CD8-positive, alpha-beta memory T cell (primary cell): Measurements from ENCODE around the gene ZFPM1. TPM values are rescaled to one million over a fixed set of nuclear protein-coding genes. Genes with fewer than 3 reads are reported as not detected.

Source experiments
- CTCF ChIA-PET: fragments of 350-600 bp; sonication (Branson Sonifier 250); formaldehyde crosslinking; loops from one replicate; lab custom pipeline; 2021; ENCODE audit warnings: antibody characterized with exemption; lab: Charles Lee
- POLR2A ChIA-PET: fragments of 350-600 bp; sonication (Branson Sonifier 250); formaldehyde crosslinking; loops from one replicate; lab custom pipeline; 2021; ENCODE audit warnings: antibody characterized with exemption; lab: Charles Lee
- DNase-seq, 5 donors: peaks; one replicate each; pipeline versions ENCODE4 v3.0.0 to v3.0.0-alpha.2; 2020 to 2022; ENCODE audit warnings: mixed read lengths in 1 of 5
- H3K27ac ChIP-seq: one replicate; pipeline ENCODE4 v1.7.0; 2013; ENCODE audit warnings: low read depth, mild to moderate bottlenecking, low read length, moderate library complexity
- H3K27me3 ChIP-seq: 2 replicates; pipeline ENCODE4 v1.7.0; 2013; ENCODE audit warnings: low read length, mild to moderate bottlenecking; ENCODE audit not compliant: insufficient read depth, poor library complexity, severe bottlenecking
- H3K36me3 ChIP-seq: 2 replicates; pipeline ENCODE4 v1.7.0; 2013; ENCODE audit warnings: mild to moderate bottlenecking, low read length, moderate library complexity; ENCODE audit not compliant: insufficient read depth
- H3K4me1 ChIP-seq: 2 replicates; pipeline ENCODE4 v1.7.0; 2013; ENCODE audit warnings: mild to moderate bottlenecking, low read length, moderate library complexity; ENCODE audit not compliant: insufficient read depth
- H3K4me3 ChIP-seq: 2 replicates; pipeline ENCODE4 v1.7.0; 2013; ENCODE audit warnings: mild to moderate bottlenecking, low read length
- H3K9me3 ChIP-seq: 2 replicates; pipeline ENCODE4 v1.7.0; 2013; ENCODE audit warnings: mild to moderate bottlenecking, low read length
- H3K27ac Mint-ChIP-seq, 8 donors: one replicate each; pipeline ENCODE4 v1.8.0; 2020 to 2021; ENCODE audit warnings: mixed read lengths in 8 of 8, mild to moderate bottlenecking in 6 of 8, inconsistent platforms in 3 of 8, moderate library complexity in 3 of 8
- H3K27me3 Mint-ChIP-seq, 2 donors: one replicate each; pipeline ENCODE4 v1.8.0; 2020 to 2021; ENCODE audit warnings: mixed read lengths in 2 of 2, mild to moderate bottlenecking in 1 of 2, moderate library complexity in 1 of 2
- H3K36me3 Mint-ChIP-seq, 3 donors: one replicate each; pipeline ENCODE4 v1.8.0; 2020 to 2021; ENCODE audit warnings: mixed read lengths in 3 of 3, inconsistent platforms in 1 of 3, mild to moderate bottlenecking in 1 of 3
- H3K4me1 Mint-ChIP-seq, 3 donors: one replicate each; pipeline ENCODE4 v1.8.0; 2020 to 2021; ENCODE audit warnings: mixed read lengths in 3 of 3, inconsistent platforms in 1 of 3, mild to moderate bottlenecking in 1 of 3
- H3K4me3 Mint-ChIP-seq, 7 donors: one replicate each; pipeline ENCODE4 v1.8.0; 2020 to 2021; ENCODE audit warnings: mixed read lengths in 7 of 7, mild to moderate bottlenecking in 6 of 7, moderate library complexity in 4 of 7, inconsistent platforms in 2 of 7
- H3K9me3 Mint-ChIP-seq, 5 donors: one replicate each; pipeline ENCODE4 v1.8.0; 2020 to 2022; ENCODE audit warnings: mixed read lengths in 5 of 5, mild to moderate bottlenecking in 3 of 5, moderate library complexity in 2 of 5, inconsistent platforms in 1 of 5
- polyA plus RNA-seq: library from polyadenylated mRNA; unstranded; fragments of 300-500 nt; fragmentation: Illumina TruSeq; gene quantifications from one replicate; pipeline ENCODE4 v1.2.3, GENCODE V29; 2021
- total RNA-seq, 2 experiments: library from RNA; stranded (reverse); gene quantifications; one replicate each; pipeline ENCODE4 v1.2.3, GENCODE V29; 2021

Gene ZFPM1
- total and polyA plus RNA-seq, 3 experiments from 2014 or later = 0.71 to 16.7 (median 15.5) TPM

DNA sequence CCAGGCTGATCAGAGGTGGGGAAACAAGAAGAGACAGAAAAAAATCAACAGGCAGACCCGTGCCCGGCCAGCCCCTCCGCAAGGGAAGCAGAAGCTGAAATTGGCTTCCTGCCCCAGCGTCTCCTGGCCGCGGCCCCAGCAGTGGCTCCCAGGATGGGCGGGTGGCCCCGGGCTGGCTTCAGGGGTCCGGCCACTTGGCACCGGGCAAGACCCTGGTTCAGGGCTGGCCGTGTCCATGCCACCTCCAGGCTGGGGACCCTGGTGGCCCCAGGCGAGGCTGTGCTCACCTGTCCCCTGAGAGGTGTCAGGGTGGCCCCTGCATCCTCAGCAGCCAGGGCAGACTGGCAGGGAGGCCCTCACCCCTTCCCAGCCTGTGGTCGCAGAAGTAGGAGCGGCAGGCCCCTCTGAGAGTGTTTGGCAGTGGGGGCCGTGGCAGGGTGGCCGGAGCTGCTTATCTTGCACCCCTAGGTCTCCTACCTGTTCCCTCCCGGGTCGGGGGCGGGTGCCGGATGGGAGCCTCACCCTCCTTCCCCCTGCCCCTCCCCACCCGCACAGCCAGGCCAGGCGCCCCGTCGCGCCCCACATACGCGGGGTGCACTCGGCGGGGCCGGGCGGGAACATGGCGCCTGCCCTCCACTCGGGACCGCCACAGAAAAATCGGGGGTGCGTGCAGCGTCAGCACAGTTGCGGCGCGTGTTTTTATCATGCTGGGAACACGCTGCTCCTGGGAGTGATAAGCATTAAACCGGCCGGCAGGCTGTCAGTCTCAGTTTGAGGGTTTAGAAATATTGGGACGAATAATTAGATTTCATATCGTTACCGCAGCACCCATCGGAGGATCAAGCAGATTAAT lies 70.5 kb downstream of the ZFPM1 start:
- Mint-ChIP-seq H3K27ac (peak overlapping the region in 1 of 8 donors; percentile 64), H3K4me3 (no peak overlapping the region)
- no peaks in the 10 kb centered on the region for H3K9me3 ChIP-seq

GRCh38 chr16:88524274-88524972 lies 71.3 kb downstream of the ZFPM1 start:
- H3K27ac Mint-ChIP-seq = peak overlapping the region in 2 of 8 donors; percentile 63 to 66
- no peak overlapping the region for H3K4me3 ChIP-seq
- H3K4me3 Mint-ChIP-seq = no peak overlapping the region
- H3K9me3 ChIP-seq = no peaks in the 10 kb centered on the region
- H3K27ac ChIP-seq = no peak overlapping the region
- peaks cover 0 to 8% (median 0%) of the 10 kb centered on the region in 3 donors for H3K36me3 Mint-ChIP-seq
- H3K36me3 ChIP-seq = no peaks in the 10 kb centered on the region
- POLR2A ChIA-PET = no interaction called here
- H3K9me3 Mint-ChIP-seq = peaks cover 0 to 2% (median 0%) of the 10 kb centered on the region in 5 donors
- H3K27me3 Mint-ChIP-seq = peaks cover 0 to 1% of the 10 kb centered on the region in 2 donors
- DNase-seq = no peak
- no peaks in the 10 kb centered on the region for H3K27me3 ChIP-seq
- peaks cover 7% of the 10 kb centered on the region for H3K4me1 ChIP-seq
- H3K4me1 Mint-ChIP-seq = peaks cover 0 to 8% (median 3%) of the 10 kb centered on the region in 3 donors
- CTCF ChIA-PET = no interaction called here

More for the DNA sequence above, 70.5 kb downstream of the ZFPM1 start:
- H3K36me3 ChIP-seq = no peaks in the 10 kb centered on the region
- Mint-ChIP-seq H3K9me3 (peaks cover 0 to under 1% (median 0%) of the 10 kb centered on the region in 5 donors), H3K36me3 (peaks cover 0 to 4% (median 0%) of the 10 kb centered on the region in 3 donors), H3K27me3 (no peaks in the 10 kb centered on the region), H3K4me1 (peaks cover 0 to 8% (median 3%) of the 10 kb centered on the region in 3 donors)
- no peak overlapping the region for H3K4me3 ChIP-seq
- ChIA-PET CTCF (no interaction called here), POLR2A (no interaction called here)
- no peaks in the 10 kb centered on the region for H3K27me3 ChIP-seq
- H3K4me1 ChIP-seq = peaks cover 7% of the 10 kb centered on the region
- no peak for DNase-seq
- no peak overlapping the region for H3K27ac ChIP-seq

DNA sequence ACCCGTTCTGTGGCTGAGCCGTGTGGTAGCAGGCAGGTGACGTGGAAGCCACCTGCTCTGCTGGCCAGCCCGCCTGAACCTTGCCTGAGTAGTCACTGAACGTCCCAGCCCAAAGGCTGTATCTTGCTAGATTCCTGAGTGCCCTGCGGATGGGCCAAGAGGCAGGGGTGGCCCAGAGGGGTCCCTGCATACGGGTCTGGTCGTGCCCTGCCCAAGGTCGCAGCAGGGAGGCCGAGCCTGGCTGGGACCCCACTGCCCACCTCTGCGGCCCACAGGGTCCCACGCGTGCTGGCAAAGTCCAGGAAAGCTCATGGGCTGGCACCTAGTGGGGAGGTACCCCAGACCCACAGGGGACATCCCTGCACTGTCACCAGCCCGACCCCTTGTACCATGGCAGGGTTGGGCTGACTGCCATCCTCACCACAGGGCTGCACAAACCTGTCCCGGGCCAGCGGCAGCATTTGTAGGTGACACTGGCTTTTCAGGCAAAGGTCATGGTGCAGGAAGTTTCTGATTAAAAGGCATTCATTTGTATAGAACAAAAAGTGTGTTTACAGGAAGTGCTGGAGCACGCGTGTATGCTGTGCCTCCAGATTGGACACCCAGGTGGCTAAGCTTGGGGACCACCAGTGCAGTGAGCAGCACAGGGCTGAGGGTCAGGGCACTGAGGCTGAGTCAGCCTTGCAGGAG lies 72.0 kb downstream of the ZFPM1 start:
- POLR2A ChIA-PET = no interaction called here
- peaks cover 0 to 9% (median 0%) of the 10 kb centered on the region in 3 donors for H3K36me3 Mint-ChIP-seq
- peak overlapping the region in 1 of 7 donors; percentile 32 for H3K4me3 Mint-ChIP-seq
- DNase-seq = no peak
- CTCF ChIA-PET = interaction anchor here (0.9 kb wide), 1 partner anchor 76 kb away, joined by 3 read pairs; no protein-coding TSS in a partner anchor
- Histone ChIP-seq H3K9me3 (no peaks in the 10 kb centered on the region), H3K27ac (no peak overlapping the region), H3K4me3 (no peak overlapping the region), H3K27me3 (no peaks in the 10 kb centered on the region), H3K4me1 (peaks cover 7% of the 10 kb centered on the region), H3K36me3 (no peaks in the 10 kb centered on the region)
- peak overlapping the region in 3 of 8 donors; percentile 36 to 88 (median 76) for H3K27ac Mint-ChIP-seq
- H3K4me1 Mint-ChIP-seq = peaks cover 0 to 8% (median 3%) of the 10 kb centered on the region in 3 donors
- peaks cover 0 to 2% of the 10 kb centered on the region in 2 donors for H3K27me3 Mint-ChIP-seq
- peaks cover 0 to 2% (median 0%) of the 10 kb centered on the region in 5 donors for H3K9me3 Mint-ChIP-seq

GRCh38 chr16:88525663-88525990 lies 72.5 kb downstream of the ZFPM1 start:
- Mint-ChIP-seq H3K4me1 (peaks cover 0 to 8% (median 3%) of the 10 kb centered on the region in 3 donors), H3K27me3 (peaks cover 0 to 2% of the 10 kb centered on the region in 2 donors), H3K4me3 (no peak overlapping the region), H3K36me3 (peaks cover 0 to 9% (median 0%) of the 10 kb centered on the region in 3 donors), H3K27ac (peak overlapping the region in 2 of 8 donors; percentile 76 to 88), H3K9me3 (peaks cover 0 to 2% (median 0%) of the 10 kb centered on the region in 5 donors)
- no peak for DNase-seq
- peaks cover 7% of the 10 kb centered on the region for H3K4me1 ChIP-seq
- H3K27ac ChIP-seq = no peak overlapping the region
- no peaks in the 10 kb centered on the region for H3K27me3 ChIP-seq
- ChIA-PET POLR2A (no interaction called here), CTCF (interaction anchor here (0.9 kb wide), 1 partner anchor 77 kb away, joined by 3 read pairs; no protein-coding TSS in a partner anchor)
- H3K9me3 ChIP-seq = no peaks in the 10 kb centered on the region
- no peaks in the 10 kb centered on the region for H3K36me3 ChIP-seq
- H3K4me3 ChIP-seq = no peak overlapping the region

DNA sequence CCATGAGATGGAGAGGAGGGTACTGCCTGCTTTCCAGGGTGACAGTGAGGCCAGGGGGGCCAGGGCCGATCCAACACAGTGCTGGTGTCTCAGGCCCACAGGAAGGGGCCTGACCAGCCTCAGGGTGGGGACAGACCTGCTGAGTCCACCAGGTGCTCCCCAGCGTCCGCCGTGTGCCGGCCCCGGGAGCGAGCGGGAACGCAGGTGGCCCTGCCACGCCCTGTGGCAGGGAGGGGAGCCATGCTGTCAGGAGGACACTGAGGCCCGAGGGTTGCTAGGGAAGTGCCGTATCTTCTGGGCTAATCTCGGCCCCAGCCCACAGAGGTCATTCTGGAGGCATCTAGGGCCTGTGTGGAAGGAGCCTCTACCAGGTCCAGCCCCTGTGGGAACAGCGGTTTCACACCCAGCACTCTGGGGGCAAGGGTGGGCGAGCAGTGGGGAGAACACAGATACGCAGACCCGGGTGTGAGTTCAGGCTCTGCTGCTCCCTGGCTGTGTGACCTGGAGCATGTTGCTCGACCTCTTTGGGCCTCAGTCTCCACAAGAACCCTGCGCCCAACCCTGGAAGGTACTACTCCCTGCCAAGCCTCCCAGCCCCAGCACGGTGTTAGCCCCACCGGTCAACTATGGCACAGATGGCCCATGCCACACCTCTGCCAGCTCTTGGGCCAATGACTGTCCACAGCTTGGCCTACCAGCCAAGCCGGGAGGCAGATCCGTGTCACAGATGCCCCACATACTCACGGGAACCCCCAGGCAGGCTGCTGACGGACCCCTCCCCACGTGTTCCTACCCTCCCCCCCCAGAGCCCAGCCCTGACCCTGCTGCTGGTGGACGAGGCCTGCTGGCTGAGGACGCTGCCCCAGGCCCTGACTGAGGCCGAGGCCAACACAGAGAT lies 73.2 kb downstream of the ZFPM1 start:
- H3K4me1 Mint-ChIP-seq = peaks cover 0 to 8% (median 3%) of the 10 kb centered on the region in 3 donors
- Histone ChIP-seq H3K27ac (no peak overlapping the region), H3K36me3 (no peaks in the 10 kb centered on the region), H3K4me1 (peaks cover 7% of the 10 kb centered on the region), H3K4me3 (no peak overlapping the region), H3K27me3 (no peaks in the 10 kb centered on the region), H3K9me3 (no peaks in the 10 kb centered on the region)
- POLR2A ChIA-PET = no interaction called here
- peaks cover 0 to 2% (median 0%) of the 10 kb centered on the region in 5 donors for H3K9me3 Mint-ChIP-seq
- CTCF ChIA-PET = interaction anchor here (0.9 to 1.1 kb wide), 2 partner anchors 78 to 83 kb away, joined by 3 read pairs; no protein-coding TSS in a partner anchor
- no peak overlapping the region for H3K4me3 Mint-ChIP-seq
- peaks cover 0 to 2% of the 10 kb centered on the region in 2 donors for H3K27me3 Mint-ChIP-seq
- peak overlapping the region in 1 of 8 donors; percentile 56 for H3K27ac Mint-ChIP-seq
- DNase-seq = no peak
- peaks cover 0 to 9% (median 0%) of the 10 kb centered on the region in 3 donors for H3K36me3 Mint-ChIP-seq

- no peak overlapping the region for H3K4me3 ChIP-seq
- no peak for DNase-seq
- no peak overlapping the region for H3K4me3 Mint-ChIP-seq
- no peaks in the 10 kb centered on the region for H3K36me3 ChIP-seq
- no peak overlapping the region for H3K27ac Mint-ChIP-seq
- peaks cover 7% of the 10 kb centered on the region for H3K4me1 ChIP-seq
- H3K27ac ChIP-seq = no peak overlapping the region
- peaks cover 0 to 8% (median 3%) of the 10 kb centered on the region in 3 donors for H3K4me1 Mint-ChIP-seq
- no peaks in the 10 kb centered on the region for H3K27me3 ChIP-seq
- H3K9me3 Mint-ChIP-seq = peaks cover 0 to 3% (median 0%) of the 10 kb centered on the region in 5 donors
- ChIA-PET POLR2A (no interaction called here), CTCF (interaction anchor here (1.1 kb wide), 1 partner anchor 83 kb away, joined by 3 read pairs; no protein-coding TSS in a partner anchor)
- peaks cover 0 to 9% (median 0%) of the 10 kb centered on the region in 3 donors for H3K36me3 Mint-ChIP-seq
- peaks cover 0 to 4% of the 10 kb centered on the region in 2 donors for H3K27me3 Mint-ChIP-seq
- H3K9me3 ChIP-seq = no peaks in the 10 kb centered on the region
Observed at GRCh38 chr16:88526906-88527185, 73.8 kb downstream of the ZFPM1 start.
